Inflammatory macrophage treated with lipopolysaccharide for 4 hours (primary cell): Measurements from ENCODE around the gene TTC38.

Source experiments
- DNase-seq: peaks from one replicate; pipeline ENCODE4 v3.0.0-alpha.2; 2020

The TTC38 gene

GRCh38 chr22:46280063-46280817, 12.4 kb downstream of the TTC38 start:
- DNase-seq, result no peak

DNA sequence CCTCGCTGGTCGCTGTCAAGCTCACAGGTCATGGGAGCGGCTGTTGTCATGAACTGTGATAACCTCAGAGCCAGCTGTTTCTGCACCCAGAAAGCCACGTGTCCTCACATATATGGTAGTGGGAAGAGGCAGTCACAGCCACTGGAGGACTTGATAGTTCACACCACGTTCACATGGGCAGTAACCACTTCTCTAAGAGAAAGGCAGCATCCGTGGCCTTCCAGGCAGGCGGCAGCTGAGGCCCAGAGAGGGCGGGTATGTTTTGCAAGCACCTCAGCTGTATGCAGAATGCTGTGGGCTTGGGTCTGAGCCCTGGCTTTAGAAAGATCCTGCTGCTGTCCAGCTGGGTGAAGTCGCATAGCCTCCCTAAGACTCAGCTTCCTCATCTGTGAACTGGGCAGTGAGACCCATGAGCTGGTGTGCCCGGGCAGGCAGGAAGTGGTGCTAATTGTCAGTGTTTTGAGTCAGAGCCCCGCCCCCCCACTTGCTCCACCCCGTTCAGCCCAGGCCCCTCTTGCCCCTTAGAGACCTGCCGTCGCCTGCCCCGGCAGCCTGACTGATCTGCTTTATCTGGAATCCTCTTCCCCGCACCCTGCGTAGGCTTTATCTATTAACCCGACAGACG, 13.3 kb downstream of the TTC38 start:
- DNase-seq, result no peak

DNA sequence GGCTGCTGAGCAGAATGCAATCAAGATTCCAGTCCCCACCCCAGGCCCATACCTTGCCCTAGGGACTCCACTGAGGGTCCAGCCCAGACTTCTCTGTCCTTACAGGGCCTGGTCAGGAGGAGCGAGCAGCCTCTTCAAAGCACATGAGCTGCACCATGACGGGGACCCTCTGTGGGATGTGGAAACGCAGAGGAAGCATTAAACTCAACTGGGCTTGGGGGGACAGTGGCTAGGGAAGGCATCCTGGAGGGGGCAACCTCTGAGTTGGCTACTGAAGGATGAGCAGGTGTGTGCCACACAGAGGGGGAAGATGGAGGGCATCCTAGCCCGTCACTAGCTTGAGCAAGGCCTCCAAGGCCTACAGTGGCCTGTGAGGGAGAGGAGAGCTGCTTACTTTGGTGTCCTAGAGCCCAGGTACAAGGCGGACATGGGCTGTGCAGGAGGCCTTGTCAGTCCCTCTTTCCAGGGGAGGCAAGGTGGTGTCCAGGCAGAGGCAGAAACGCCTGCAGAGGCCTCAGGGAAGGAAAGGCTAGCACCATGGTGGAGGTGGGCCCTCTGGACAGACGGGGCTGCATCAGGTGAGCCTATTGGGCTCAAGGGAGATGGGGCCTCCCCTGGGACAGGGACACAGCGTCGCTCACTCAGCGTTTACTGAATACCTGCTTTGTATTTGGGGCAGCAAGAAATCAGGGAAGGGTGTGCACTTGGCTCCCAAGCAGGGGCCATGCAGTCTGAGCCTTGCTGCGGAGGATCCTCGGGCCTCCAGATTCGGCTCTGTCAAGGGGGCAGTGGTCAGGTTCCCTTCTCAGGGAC, 14.3 kb downstream of the TTC38 start:
- no peak for DNase-seq

- no peak for DNase-seq
Measured at GRCh38 chr22:46286006-46286405, 18.2 kb downstream of the TTC38 start.

DNA sequence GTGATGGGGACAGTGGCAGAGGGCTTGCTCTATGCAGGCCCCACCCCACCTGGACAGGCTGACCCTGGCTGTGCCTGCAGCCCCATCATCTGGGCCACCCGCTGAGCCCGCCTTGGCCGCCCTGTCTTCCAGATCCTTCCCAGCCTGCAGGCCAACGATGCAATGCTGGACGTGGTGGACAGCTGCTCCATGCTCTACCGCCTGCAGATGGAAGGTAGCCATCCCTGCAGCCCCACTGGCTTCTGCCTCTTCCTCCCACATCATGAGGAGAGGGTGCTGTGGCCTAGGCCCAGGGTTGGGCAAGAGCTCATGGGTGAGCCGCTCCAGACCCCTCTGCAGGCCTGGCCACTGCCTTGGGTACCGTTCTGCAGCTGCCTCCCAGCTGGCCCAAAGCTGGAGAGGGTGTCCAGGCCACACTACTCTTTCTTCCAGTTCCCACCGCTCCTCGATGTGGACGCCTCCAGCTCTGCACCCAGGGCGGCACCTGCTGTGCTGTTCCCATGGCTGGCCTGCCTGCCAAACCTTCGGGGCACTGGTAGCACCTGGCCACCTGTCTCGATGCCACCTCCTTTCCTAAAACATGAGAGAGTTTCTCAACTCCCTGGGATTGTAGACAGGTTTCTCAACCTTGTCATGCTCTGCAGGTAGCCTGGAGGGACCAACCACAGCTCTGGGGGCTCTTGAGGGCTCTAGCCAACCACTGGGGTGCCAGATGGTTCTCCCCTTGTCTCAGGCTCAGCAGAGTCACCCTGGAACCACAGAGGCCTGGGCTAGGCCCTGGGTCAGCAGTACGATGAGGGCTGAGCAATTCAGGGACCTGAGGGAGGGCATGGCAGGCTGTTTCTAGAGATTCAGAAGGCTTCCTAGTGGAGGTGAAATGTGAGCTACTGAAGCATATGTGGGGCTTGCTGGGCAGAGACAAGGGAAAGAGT, 19.4 kb downstream of the TTC38 start:
- no peak for DNase-seq

GRCh38 chr22:46287873-46288751, 20.3 kb downstream of the TTC38 start:
- DNase-seq, result peak; percentile 16

GRCh38 chr22:46288846-46289243, 21.0 kb downstream of the TTC38 start:
- DNase-seq, result no peak

GRCh38 chr22:46289244-46289891, 21.6 kb downstream of the TTC38 start:
- no peak for DNase-seq

DNA sequence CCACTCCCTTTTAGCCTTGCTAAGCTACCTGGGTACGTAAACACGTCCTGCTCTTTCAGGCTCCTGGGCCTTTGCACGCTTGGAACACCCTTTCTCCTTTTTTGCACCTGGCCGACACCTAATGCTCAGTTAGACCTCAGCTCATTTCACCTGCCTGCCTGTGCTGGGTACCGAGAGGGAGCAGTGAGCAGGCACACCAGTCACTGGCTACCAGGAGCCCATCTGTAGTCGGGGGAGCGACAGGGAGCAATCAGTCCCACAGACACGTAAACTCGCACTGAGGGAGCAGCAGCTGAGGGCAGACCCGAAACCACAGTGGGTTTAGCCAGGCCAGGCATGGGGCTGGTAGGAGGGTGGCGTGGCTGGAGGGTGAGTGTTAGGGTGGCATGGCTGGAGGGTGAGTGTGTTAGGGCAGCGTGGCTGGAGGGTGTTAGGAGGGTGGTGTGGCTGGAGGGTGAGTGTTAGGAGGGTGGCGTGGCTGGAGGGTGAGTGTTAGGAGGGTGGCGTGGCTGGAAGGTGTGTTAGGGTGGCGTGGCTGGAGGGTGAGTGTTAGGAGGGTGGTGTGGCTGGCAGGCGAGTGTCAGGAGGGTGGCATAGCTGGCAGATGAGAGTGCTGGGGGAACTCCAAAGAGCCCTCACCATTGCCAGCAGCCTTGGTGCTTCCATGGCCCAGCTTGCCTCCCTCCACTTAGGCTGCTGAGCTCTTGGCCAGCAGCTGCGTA, 22.5 kb downstream of the TTC38 start:
- DNase-seq, result no peak

GRCh38 chr22:46290843-46291785, 23.3 kb downstream of the TTC38 start:
- DNase-seq, result no peak

- no peak for DNase-seq
Measured at GRCh38 chr22:46292173-46292572, 24.4 kb downstream of the TTC38 start.

GRCh38 chr22:46292732-46293131, 24.9 kb downstream of the TTC38 start:
- peak; percentile 53 for DNase-seq

- peak; percentile 68 for DNase-seq
Measured at GRCh38 chr22:46293577-46294260, 25.9 kb downstream of the TTC38 start.

DNA sequence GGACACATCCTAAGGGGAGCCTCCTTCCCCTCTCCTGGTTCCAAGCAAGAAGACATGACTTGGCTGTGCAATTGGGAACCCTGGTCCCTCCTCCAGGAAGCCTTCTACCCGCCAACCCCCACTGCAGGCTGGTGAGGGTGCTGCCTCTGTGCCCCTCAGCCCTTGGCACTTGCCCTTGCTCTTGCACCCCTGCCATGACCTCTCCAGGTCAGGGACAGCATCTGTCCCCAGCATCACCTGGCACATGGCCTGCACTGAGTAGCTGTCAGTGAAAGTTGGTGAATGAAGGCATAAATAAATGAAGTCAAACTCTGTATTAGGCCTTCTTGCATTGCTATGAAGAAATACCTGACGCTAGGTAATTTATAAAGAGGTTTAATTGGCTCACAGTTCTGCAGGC, 27.0 kb downstream of the TTC38 start:
- no peak for DNase-seq

GRCh38 chr22:46295277-46295971, 27.6 kb downstream of the TTC38 start:
- DNase-seq, result no peak

GRCh38 chr22:46296257-46297150, 28.7 kb downstream of the TTC38 start, which contains the start of gene GTSE1:
Gene GTSE1, plus strand, starts transcription at chr22:46296870. Its CDS starts 531 bp downstream, at chr22:46297401.
- DNase-seq, result peak; percentile 99
